Measurements from ENCODE around the gene GK2.

DNA sequence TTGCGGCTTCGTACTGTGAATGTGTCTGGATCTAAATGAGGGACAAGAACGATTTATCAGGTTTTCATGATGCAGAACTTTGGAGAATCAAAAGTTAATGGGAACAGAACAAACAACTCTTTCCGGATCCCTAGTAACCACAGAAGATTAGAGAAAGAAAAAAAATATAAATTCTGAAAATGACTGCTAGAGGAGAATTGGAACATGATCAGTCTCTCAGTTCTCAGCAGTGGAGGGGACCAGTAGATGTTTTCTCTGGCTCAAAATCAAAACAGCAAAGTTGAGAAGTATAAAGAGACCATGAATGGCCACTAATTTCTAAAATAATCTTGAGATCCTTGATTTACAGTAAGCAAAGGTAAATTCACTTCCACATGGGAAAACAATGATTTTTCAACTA lies 38.1 kb upstream of the GK2 start:
- TF ChIP-seq CTCF (IDR thresholded peaks at IDR 0.05) (no peak), POLR2A (IDR thresholded peaks at IDR 0.05) (no peak)

All from breast epithelium (tissue), 3 donors.